Keratinocyte (primary cell): ENCODE results near the gene TMEM202. TPM values are rescaled to one million over a fixed set of nuclear protein-coding genes. Genes with fewer than 3 reads are reported as not detected.
"Not testable (repeated sequence)": the region's sequence is repeated elsewhere in the genome, so short reads cannot be mapped to it uniquely, and the experiment has no call there.

Source experiments
- DNase-seq: peaks from one replicate; pipeline ENCODE4 v3.0.0-alpha.2; 2011; ENCODE audit warnings: low read depth, missing footprints, low spot score
- FAIRE-seq: peaks from 2 replicates; lab custom pipeline; 2011; peaks lifted over from hg19 to GRCh38; lab: Jason Lieb, UNC
- H2AFZ ChIP-seq: 2 replicates; pipeline ENCODE4 v1.6.0; 2012; ENCODE audit warnings: low read length, control low read depth, inconsistent platforms; ENCODE audit not compliant: control insufficient read depth
- H3K27ac ChIP-seq: 2 replicates; pipeline ENCODE4 v1.5.1; 2011; ENCODE audit warnings: low read length; ENCODE audit not compliant: control insufficient read depth, insufficient read depth
- H3K27me3 ChIP-seq: 3 replicates; pipeline ENCODE4 v1.6.0; 2011; ENCODE audit warnings: low read length; ENCODE audit not compliant: control insufficient read depth, insufficient read depth; ENCODE audit errors: extremely low read depth
- H3K36me3 ChIP-seq, 2 experiments: 2 replicates in 1 of 2; 3 replicates in 1 of 2; pipeline ENCODE4 v1.5.1; 2011; ENCODE audit warnings: low read length in 2 of 2, mild to moderate bottlenecking in 1 of 2; ENCODE audit not compliant: control insufficient read depth in 2 of 2, insufficient read depth in 2 of 2; ENCODE audit errors: extremely low read depth in 1 of 2
- H3K4me1 ChIP-seq: 3 replicates; pipeline ENCODE4 v1.5.1; 2011; ENCODE audit warnings: low read length; ENCODE audit not compliant: control insufficient read depth, insufficient read depth; ENCODE audit errors: extremely low read depth
- H3K4me2 ChIP-seq: 3 replicates; pipeline ENCODE4 v1.6.0; 2011; ENCODE audit warnings: low read depth, low read length; ENCODE audit not compliant: control insufficient read depth, insufficient read depth; ENCODE audit errors: extremely low read depth
- H3K4me3 ChIP-seq, 3 experiments: fragments of 200-600 bp in 1 of 3; sonication (generic) in 1 of 3; 2 replicates in 2 of 3; 3 replicates in 1 of 3; pipeline ENCODE4 v1.5.1; 2011 to 2016; ENCODE audit warnings: low read length in 3 of 3, mild to moderate bottlenecking in 3 of 3, control low read depth in 2 of 3, inconsistent platforms in 1 of 3, low read depth in 1 of 3, mixed read lengths in 1 of 3, mixed run types in 1 of 3, moderate library complexity in 1 of 3; ENCODE audit not compliant: control insufficient read depth in 2 of 3, insufficient read depth in 2 of 3; ENCODE audit errors: extremely low read depth in 1 of 3
- H3K79me2 ChIP-seq: 2 replicates; pipeline ENCODE4 v1.6.0; 2012; ENCODE audit warnings: low read length; ENCODE audit not compliant: control insufficient read depth, insufficient read depth
- H3K9ac ChIP-seq: 3 replicates; pipeline ENCODE4 v1.6.0; 2011; ENCODE audit warnings: low read length; ENCODE audit not compliant: control insufficient read depth, insufficient read depth; ENCODE audit errors: extremely low read depth
- H3K9me1 ChIP-seq: 3 replicates; pipeline ENCODE4 v1.6.0; 2011; ENCODE audit warnings: low read length; ENCODE audit not compliant: control insufficient read depth, insufficient read depth; ENCODE audit errors: extremely low read depth
- H3K9me3 ChIP-seq: 2 replicates; pipeline ENCODE4 v1.5.1; 2012; ENCODE audit warnings: low read depth, low read length; ENCODE audit not compliant: control insufficient read depth
- H4K20me1 ChIP-seq: 3 replicates; pipeline ENCODE4 v1.6.0; 2011; ENCODE audit warnings: low read length; ENCODE audit not compliant: control insufficient read depth, insufficient read depth; ENCODE audit errors: extremely low read depth
- CTCF ChIP-seq, 3 experiments: IDR thresholded peaks in 1 of 3; conservative IDR thresholded peaks in 1 of 3; optimal IDR thresholded peaks in 1 of 3; 2 replicates in 2 of 3; 3 replicates in 1 of 3; pipeline versions ENCODE3 to v1.5.1; 2011; ENCODE audit warnings: low read length in 3 of 3, mild to moderate bottlenecking in 3 of 3, moderate library complexity in 2 of 3, control low read depth in 1 of 3, inconsistent platforms in 1 of 3; ENCODE audit not compliant: insufficient read depth in 2 of 3; ENCODE audit errors: extremely low read depth in 1 of 3
- EZH2 ChIP-seq: IDR thresholded peaks from one replicate; pipeline ENCODE4 v1.6.1; 2012; ENCODE audit warnings: inconsistent platforms, mild to moderate bottlenecking, low read length, moderate library complexity
- dilution Hi-C: fragments of 300-500 bp; cut with MboI; formaldehyde crosslinking; loops from one replicate; pipeline ENCODE4 v1.7.0; 2020; ENCODE audit warnings: low sequenced_read_pairs; ENCODE audit not compliant: extremely low pct_ligation_motif_present
- polyA plus RNA-seq, 5 experiments: library from polyadenylated mRNA; depleted of rRNA in 3 of 5; stranded (reverse) in 3 of 5; stranded (forward) in 1 of 5; unstranded in 1 of 5; fragments of >200 nt; gene quantifications; 1 replicate in 1 of 5; 2 replicates in 3 of 5; 3 replicates in 1 of 5; pipeline versions ENCODE4 v1.2.1 to v1.2.3, GENCODE V29; 2011 to 2012; ENCODE audit warnings: missing spikeins in 2 of 5, low read depth in 1 of 5, low replicate concordance in 1 of 5

The TMEM202 gene
- polyA plus RNA-seq, 1 donor (not counting 4 experiments of a cell fraction or from before 2014, with no cell fraction given): not detected

DNA sequence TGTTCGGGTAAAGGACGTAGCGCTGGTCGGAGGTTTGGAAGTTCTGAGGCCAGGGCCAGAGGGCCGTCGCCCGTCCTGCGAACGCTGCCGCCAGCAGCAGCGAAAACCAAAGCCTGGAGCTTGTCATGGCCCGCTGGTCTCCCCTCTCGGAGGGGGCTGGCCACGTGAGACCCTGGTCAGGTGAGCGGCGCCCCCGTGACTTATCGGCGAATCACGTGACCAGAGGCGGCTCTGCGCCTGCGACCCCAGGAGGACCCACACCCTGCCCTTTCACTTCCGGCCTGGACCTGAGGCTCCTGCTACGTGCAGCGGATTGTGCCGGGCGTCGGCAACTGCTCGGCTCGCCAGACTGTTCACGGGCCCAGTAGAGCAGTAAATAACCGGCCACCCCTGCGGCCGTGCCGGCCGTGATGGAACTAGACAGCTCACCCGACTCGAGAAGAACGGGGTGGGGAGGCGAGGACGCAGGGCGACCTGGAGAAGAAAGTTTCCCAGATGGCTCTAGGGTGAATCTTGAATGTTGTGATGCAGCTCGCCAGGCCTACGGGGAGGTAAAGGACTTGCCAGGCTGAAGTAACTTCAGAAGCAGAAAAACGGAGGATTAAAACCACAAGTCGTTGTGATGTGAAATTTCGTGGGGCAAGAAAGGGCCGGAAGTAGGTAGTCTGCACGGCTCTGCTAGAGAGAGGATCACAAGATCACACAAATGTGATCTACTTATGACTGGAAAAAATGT is 22.1 kb upstream of the TMEM202 start, which contains the start of gene HEXA:
TSS of gene HEXA (minus strand) at position 169 of the 736 bp plus-strand sequence. CDS start at position 127, 42 bp downstream.
- H3K9ac ChIP-seq: peak within 1 kb of the TSS; percentile 97
- no peaks in the 10 kb centered on the region for H3K27me3 ChIP-seq
- H3K36me3 ChIP-seq: no peaks in the 10 kb centered on the region
- H3K4me3 ChIP-seq: peak within 1 kb of the TSS; percentile 41 to 80 (median 76)
- H3K27ac ChIP-seq: peak within 1 kb of the TSS; percentile 92
- peaks cover 7% of the 10 kb centered on the region for H3K79me2 ChIP-seq
- DNase-seq (peak; percentile 56), FAIRE-seq (no peak)
- H3K4me1 ChIP-seq: peaks cover 15% of the 10 kb centered on the region
- no peaks in the 10 kb centered on the region for H3K9me1 ChIP-seq
- no peaks in the 10 kb centered on the region for H3K9me3 ChIP-seq
- no peaks in the 10 kb centered on the region for H4K20me1 ChIP-seq
- TF ChIP-seq EZH2: no peak
- TF ChIP-seq CTCF (optimal IDR thresholded peaks at IDR 0.05 in 1 of 3, IDR thresholded peaks at IDR 0.05 in 1 of 3, conservative IDR thresholded peaks at IDR 0.05 in 1 of 3; ENCODE audit: extremely low read depth in 1 of 3, insufficient read depth in 2 of 3, low read length in 3 of 3): no peak
- dilution Hi-C loops: no loop called here
- H2AFZ ChIP-seq: peak within 1 kb of the TSS; percentile 99
- H3K4me2 ChIP-seq: peak within 1 kb of the TSS; percentile 88

GRCh38 chr15:72377331-72377730 is 20.8 kb upstream of the TMEM202 start:
- Histone ChIP-seq H3K4me3 (no peak overlapping the region), H3K9me3 (no peaks in the 10 kb centered on the region), H3K79me2 (peaks cover 7% of the 10 kb centered on the region), H4K20me1 (no peaks in the 10 kb centered on the region), H3K27ac (no peak overlapping the region), H3K36me3 (no peaks in the 10 kb centered on the region), H3K27me3 (no peaks in the 10 kb centered on the region), H3K9me1 (no peaks in the 10 kb centered on the region), H2AFZ (no peak overlapping the region), H3K4me2 (no peak overlapping the region), H3K9ac (no peak overlapping the region), H3K4me1 (peaks cover 15% of the 10 kb centered on the region)
- TF ChIP-seq EZH2: no peak
- TF ChIP-seq CTCF (optimal IDR thresholded peaks at IDR 0.05 in 1 of 3, IDR thresholded peaks at IDR 0.05 in 1 of 3, conservative IDR thresholded peaks at IDR 0.05 in 1 of 3; ENCODE audit: extremely low read depth in 1 of 3, insufficient read depth in 2 of 3, low read length in 3 of 3): no peak
- DNase-seq: no peak
- no peak for FAIRE-seq
- dilution Hi-C loops: no loop called here

DNA sequence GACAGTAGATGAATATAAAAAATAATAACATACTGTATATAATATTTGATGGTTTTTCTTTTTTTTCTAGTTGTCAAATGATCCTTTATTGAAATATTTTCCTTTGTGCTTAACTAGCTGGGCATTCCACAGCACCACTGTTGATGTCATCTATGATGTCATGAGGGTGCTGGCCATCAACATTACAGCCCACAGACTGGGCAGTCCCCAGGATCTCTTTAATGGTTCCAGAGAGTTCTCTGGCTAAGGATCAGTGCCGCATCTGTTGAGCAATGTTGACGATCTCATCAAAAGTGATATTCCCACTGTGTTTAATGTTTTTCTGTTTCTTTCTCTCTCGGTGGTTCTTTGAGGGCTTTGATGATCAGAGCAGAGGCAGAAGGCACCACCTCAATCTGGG is 19.0 kb upstream of the TMEM202 start:
- peaks cover 15% of the 10 kb centered on the region for H3K4me1 ChIP-seq
- H3K9me1 ChIP-seq, H3K27ac ChIP-seq, H3K27me3 ChIP-seq, H3K79me2 ChIP-seq, H3K4me3 ChIP-seq, DNase-seq, H3K9ac ChIP-seq, H2AFZ ChIP-seq, H3K4me2 ChIP-seq, H3K36me3 ChIP-seq, FAIRE-seq, H4K20me1 ChIP-seq, H3K9me3 ChIP-seq, dilution Hi-C loops: not testable (repeated sequence)
